HG03457 (cell line): ENCODE results near the gene SPATA31A5.
"Not testable (repeated sequence)": the region's sequence is repeated elsewhere in the genome, so short reads cannot be mapped to it uniquely, and the experiment has no call there.

Source experiments
- ATAC-seq: cut with Tn5 transposase; IDR thresholded peaks from one replicate; pipeline ENCODE4 v1.9.1; 2021; ENCODE audit warnings: moderate number of reproducible peaks; ENCODE audit not compliant: unreplicated experiment

SPATA31A5 gene

DNA sequence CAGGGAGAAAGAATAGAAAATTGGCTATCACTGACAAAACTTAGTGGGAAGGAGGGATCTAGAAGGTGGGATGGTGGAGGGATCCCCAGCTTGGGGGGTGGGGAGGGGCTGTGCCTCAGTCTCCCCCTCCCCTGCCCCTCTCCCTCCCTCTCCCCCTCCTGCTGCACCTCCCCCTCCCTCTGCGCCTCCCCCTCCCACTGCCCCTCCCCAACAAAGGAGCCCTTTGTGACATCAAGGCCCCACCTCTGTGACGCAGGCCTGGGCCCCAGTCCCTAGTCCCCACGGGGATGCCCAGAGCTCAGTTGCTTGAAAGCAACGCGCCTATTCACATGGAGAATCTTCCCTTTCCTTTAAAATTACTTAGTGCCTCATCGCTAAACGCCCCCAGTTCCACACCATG, at the start of gene SPATA31A5:
Gene SPATA31A5 (plus strand): TSS at position 301 of the 400 bp plus-strand sequence. CDS start 29 bp downstream, at position 330.
- not testable (repeated sequence) for ATAC-seq

DNA sequence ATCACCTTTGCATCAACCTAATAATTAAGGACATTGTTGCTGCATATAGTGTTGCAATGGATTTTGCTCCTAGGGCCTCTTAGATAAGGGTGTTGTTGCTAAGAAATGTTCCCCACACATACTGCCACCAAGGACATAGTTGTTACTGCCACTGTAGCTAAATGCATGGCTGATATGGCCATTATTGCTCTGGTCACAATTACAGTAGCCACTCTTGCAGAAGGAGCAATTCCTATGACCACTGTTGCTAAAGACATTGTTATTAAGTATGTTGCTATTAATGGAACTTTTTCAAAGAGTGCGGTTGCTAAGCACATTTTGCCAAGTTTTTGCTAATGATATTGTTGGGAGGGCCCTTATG, 48.8 kb downstream of the SPATA31A5 start:
- not testable (repeated sequence) for ATAC-seq

DNA sequence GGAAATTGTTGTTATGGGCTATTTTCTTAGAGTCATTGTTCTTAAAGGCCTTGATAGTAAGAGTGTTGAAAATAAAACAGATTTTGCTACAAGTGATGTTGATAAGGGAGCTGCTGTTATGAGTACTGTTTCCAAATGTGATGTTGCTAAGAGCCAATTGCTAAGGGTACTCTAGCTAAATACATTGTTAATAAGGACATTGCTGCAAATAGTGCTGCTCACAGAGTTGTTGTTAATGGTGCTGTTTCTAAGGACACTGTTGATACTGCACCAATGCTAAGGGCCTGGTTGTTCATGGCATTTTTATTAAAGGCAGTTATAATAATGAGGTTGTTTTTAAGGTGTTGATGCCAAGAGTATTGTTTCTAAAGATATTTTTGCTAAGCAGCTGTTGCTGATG, 52.2 kb downstream of the SPATA31A5 start:
- ATAC-seq: not testable (repeated sequence)
